Peyer's patch (tissue), 4 donors: ENCODE data around the gene BAZ1B.
"Not testable (repeated sequence)": the region's sequence is repeated elsewhere in the genome, so short reads cannot be mapped to it uniquely, and the experiment has no call there.

Experiments
- POLR2A ChIP-seq, 2 donors: fragments of 450-650 bp; IDR thresholded peaks; one replicate each; pipeline ENCODE4 v1.5.1; 2017; ENCODE audit warnings: antibody characterized with exemption in 2 of 2, mild to moderate bottlenecking in 2 of 2, moderate library complexity in 2 of 2
- TF ChIP-seq, protein P1 (sequence below), 6 experiments: fragments of 450-650 bp in 4 of 6; fragments of 200-600 bp in 2 of 6; sonication (generic) in 1 of 6; IDR thresholded peaks; one replicate each; pipeline ENCODE4 v1.5.1; 2017 to 2019; ENCODE audit warnings: antibody characterized with exemption in 6 of 6, mild to moderate bottlenecking in 3 of 6, moderate library complexity in 1 of 6

DNA sequence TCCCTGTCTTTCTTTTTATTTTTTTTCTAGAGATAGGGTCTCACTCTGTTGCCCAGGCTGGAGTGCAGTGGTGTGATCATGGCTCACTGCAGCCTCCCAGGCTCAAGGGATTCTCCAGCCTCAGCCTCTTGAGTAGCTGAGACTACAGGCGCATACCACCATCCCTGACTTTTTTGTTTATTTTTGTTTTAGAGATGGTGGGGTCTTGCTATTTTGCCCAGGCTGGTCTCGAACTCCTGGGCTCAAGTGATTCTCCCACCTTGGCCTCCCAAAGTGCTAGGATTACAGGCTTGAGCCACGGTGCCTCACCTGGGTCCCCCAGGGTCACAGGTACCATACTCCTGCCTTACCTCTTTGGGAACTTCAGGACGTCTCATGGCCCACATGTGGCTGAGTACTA, 91.6 kb downstream of the BAZ1B start:
- TF ChIP-seq, protein P1, sequence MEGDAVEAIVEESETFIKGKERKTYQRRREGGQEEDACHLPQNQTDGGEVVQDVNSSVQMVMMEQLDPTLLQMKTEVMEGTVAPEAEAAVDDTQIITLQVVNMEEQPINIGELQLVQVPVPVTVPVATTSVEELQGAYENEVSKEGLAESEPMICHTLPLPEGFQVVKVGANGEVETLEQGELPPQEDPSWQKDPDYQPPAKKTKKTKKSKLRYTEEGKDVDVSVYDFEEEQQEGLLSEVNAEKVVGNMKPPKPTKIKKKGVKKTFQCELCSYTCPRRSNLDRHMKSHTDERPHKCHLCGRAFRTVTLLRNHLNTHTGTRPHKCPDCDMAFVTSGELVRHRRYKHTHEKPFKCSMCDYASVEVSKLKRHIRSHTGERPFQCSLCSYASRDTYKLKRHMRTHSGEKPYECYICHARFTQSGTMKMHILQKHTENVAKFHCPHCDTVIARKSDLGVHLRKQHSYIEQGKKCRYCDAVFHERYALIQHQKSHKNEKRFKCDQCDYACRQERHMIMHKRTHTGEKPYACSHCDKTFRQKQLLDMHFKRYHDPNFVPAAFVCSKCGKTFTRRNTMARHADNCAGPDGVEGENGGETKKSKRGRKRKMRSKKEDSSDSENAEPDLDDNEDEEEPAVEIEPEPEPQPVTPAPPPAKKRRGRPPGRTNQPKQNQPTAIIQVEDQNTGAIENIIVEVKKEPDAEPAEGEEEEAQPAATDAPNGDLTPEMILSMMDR (IDR thresholded peaks at IDR 0.05): not testable (repeated sequence)
- TF ChIP-seq POLR2A (IDR thresholded peaks at IDR 0.05): not testable (repeated sequence)
